Neural cell (in vitro differentiated cells): ENCODE data around the gene TUBA8. TPM values are rescaled to one million over a fixed set of nuclear protein-coding genes. Genes with fewer than 3 reads are reported as not detected.

ENCODE experiments used
- H2AFZ ChIP-seq: fragments of 200-600, 300-800 bp; sonication (generic), shearing (Covaris generic); 2 replicates; pipeline ENCODE4 v1.6.0; 2014; ENCODE audit warnings: low read depth, mild to moderate bottlenecking, antibody characterized with exemption, low read length, moderate library complexity
- H3F3A ChIP-seq: fragments of 200-600 bp; shearing (Covaris generic); 2 replicates; pipeline ENCODE4 v1.6.1; 2016; ENCODE audit warnings: mild to moderate bottlenecking, moderate library complexity, mixed read lengths, antibody characterized with exemption, low read length; ENCODE audit not compliant: insufficient read depth, poor library complexity, severe bottlenecking
- H3K27ac ChIP-seq: fragments of 200-600, 300-800 bp; sonication (generic), shearing (Covaris generic); 2 replicates; pipeline ENCODE4 v1.5.1; 2014; ENCODE audit warnings: mild to moderate bottlenecking, low read length, moderate library complexity
- H3K27me3 ChIP-seq: fragments of 300-800, 200-600 bp; sonication (generic), shearing (Covaris generic); 2 replicates; pipeline ENCODE4 v1.6.0; 2014; ENCODE audit warnings: mild to moderate bottlenecking, low read depth, low read length, moderate library complexity; ENCODE audit not compliant: insufficient read depth
- H3K36me3 ChIP-seq: fragments of 300-800, 200-600 bp; sonication (generic), shearing (Covaris generic); 2 replicates; pipeline ENCODE4 v1.5.1; 2014; ENCODE audit warnings: mild to moderate bottlenecking, antibody characterized with exemption, low read length, moderate library complexity; ENCODE audit not compliant: insufficient read depth
- H3K4me2 ChIP-seq: fragments of 300-800, 200-600 bp; sonication (generic), shearing (Covaris generic); 2 replicates; pipeline ENCODE4 v1.6.0; 2014; ENCODE audit warnings: mild to moderate bottlenecking, low read length
- H3K4me3 ChIP-seq: fragments of 300-800, 200-600 bp; sonication (generic), shearing (Covaris generic); 2 replicates; pipeline ENCODE4 v1.5.1; 2014; ENCODE audit warnings: mild to moderate bottlenecking, low read length, moderate library complexity
- H3K79me2 ChIP-seq: fragments of 200-600 bp; shearing (Covaris generic); replicated peaks from 2 replicates; pipeline ENCODE4 v1.6.0; 2014; ENCODE audit warnings: mild to moderate bottlenecking, low read length, moderate library complexity; ENCODE audit not compliant: insufficient read depth
- H3K9ac ChIP-seq: fragments of 300-800, 200-600 bp; sonication (generic), shearing (Covaris generic); 2 replicates; pipeline ENCODE4 v1.6.1; 2016; ENCODE audit warnings: mild to moderate bottlenecking, low read length, mixed read lengths
- H3K9me2 ChIP-seq: fragments of 200-600 bp; shearing (Covaris generic); 2 replicates; pipeline ENCODE4 v1.6.1; 2016; ENCODE audit warnings: mild to moderate bottlenecking, low read length, mixed read lengths; ENCODE audit not compliant: insufficient read depth
- H3K9me3 ChIP-seq: fragments of 200-600, 300-800 bp; sonication (generic), shearing (Covaris generic); 2 replicates; pipeline ENCODE4 v1.6.1; 2016; ENCODE audit warnings: mild to moderate bottlenecking, mixed run types, low read length, moderate library complexity, mixed read lengths
- H4K20me1 ChIP-seq: fragments of 200-600 bp; shearing (Covaris generic); 2 replicates; pipeline ENCODE4 v1.6.1; 2016; ENCODE audit warnings: mild to moderate bottlenecking, mixed run types; ENCODE audit not compliant: insufficient read depth
- EP300 ChIP-seq: fragments of 450-650 bp; conservative IDR thresholded peaks from 2 replicates; pipeline ENCODE4 v1.6.1; 2014; ENCODE audit warnings: antibody characterized with exemption, mild to moderate bottlenecking, moderate library complexity; ENCODE audit not compliant: poor library complexity, severe bottlenecking
- EZH2 ChIP-seq: fragments of 200-600, 300-800 bp; shearing (Covaris generic), sonication (generic); IDR thresholded peaks from 2 replicates; pipeline ENCODE4 v1.6.1; 2014; ENCODE audit warnings: antibody characterized with exemption, low read length, borderline replicate concordance, mild to moderate bottlenecking; ENCODE audit not compliant: insufficient read depth, poor library complexity, severe bottlenecking
- MXI1 ChIP-seq: fragments of 450-650 bp; conservative IDR thresholded peaks from 2 replicates; pipeline ENCODE4 v1.6.1; 2014; ENCODE audit warnings: antibody characterized with exemption, mild to moderate bottlenecking; ENCODE audit not compliant: poor library complexity, severe bottlenecking
- POLR2AphosphoS5 ChIP-seq: IDR thresholded peaks from 2 replicates; pipeline ENCODE4 v1.6.1; 2012
- RAD21 ChIP-seq: fragments of 450-650 bp; conservative IDR thresholded peaks from 2 replicates; pipeline ENCODE4 v1.6.1; 2014; ENCODE audit warnings: antibody characterized with exemption, mild to moderate bottlenecking, moderate library complexity
- SMC3 ChIP-seq: fragments of 450-650 bp; conservative IDR thresholded peaks from 2 replicates; pipeline ENCODE4 v1.6.1; 2014; ENCODE audit warnings: antibody characterized with exemption, mild to moderate bottlenecking, moderate library complexity; ENCODE audit not compliant: poor library complexity
- TAF1 ChIP-seq: IDR thresholded peaks from 2 replicates; pipeline ENCODE4 v1.6.1; 2012; ENCODE audit warnings: low read depth
- polyA plus RNA-seq: library from polyadenylated mRNA; depleted of rRNA; stranded (reverse); fragments of >200 nt; gene quantifications from 2 replicates; pipeline ENCODE4 v1.2.3, GENCODE V29; 2014
- TF ChIP-seq, protein P1 (sequence below): fragments of 450-650 bp; IDR thresholded peaks from 2 replicates; pipeline ENCODE4 v1.5.1; 2014; ENCODE audit warnings: antibody characterized with exemption, mild to moderate bottlenecking, moderate library complexity; ENCODE audit not compliant: poor library complexity, severe bottlenecking
- TF ChIP-seq, protein P2 (sequence below): IDR thresholded peaks from 2 replicates; pipeline ENCODE4 v1.6.1; 2012; ENCODE audit warnings: borderline replicate concordance

TUBA8 gene
- polyA plus RNA-seq, 1 donor from 2014 or later = 1.8 TPM

DNA sequence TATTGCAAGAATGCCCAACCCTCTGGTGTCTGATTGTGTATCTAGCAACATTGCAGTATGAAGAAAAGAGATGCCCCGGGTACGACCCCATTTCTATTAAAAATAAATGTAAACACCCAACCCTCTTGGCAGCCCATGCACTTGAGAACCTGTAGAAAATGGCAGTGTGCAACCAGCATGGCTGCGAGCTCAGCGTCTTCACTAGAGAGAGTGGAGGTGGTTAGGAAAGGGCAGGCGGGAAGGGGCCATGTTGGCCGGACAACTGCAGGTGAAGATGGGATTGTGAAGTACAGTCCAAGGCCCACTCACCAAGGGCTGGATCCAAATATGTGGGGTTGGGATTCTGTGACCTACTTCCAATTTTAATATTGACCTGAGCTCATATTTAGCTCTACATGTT, 16.9 kb upstream of the TUBA8 start:
- no peaks in the 10 kb centered on the region for H3F3A ChIP-seq
- H3K4me2 ChIP-seq = no peak overlapping the region
- no peak overlapping the region for H3K9ac ChIP-seq
- H3K9me3 ChIP-seq = no peaks in the 10 kb centered on the region
- H3K27me3 ChIP-seq = no peaks in the 10 kb centered on the region
- H3K27ac ChIP-seq = no peak overlapping the region
- no peaks in the 10 kb centered on the region for H3K9me2 ChIP-seq
- TF ChIP-seq, protein P1, sequence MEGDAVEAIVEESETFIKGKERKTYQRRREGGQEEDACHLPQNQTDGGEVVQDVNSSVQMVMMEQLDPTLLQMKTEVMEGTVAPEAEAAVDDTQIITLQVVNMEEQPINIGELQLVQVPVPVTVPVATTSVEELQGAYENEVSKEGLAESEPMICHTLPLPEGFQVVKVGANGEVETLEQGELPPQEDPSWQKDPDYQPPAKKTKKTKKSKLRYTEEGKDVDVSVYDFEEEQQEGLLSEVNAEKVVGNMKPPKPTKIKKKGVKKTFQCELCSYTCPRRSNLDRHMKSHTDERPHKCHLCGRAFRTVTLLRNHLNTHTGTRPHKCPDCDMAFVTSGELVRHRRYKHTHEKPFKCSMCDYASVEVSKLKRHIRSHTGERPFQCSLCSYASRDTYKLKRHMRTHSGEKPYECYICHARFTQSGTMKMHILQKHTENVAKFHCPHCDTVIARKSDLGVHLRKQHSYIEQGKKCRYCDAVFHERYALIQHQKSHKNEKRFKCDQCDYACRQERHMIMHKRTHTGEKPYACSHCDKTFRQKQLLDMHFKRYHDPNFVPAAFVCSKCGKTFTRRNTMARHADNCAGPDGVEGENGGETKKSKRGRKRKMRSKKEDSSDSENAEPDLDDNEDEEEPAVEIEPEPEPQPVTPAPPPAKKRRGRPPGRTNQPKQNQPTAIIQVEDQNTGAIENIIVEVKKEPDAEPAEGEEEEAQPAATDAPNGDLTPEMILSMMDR = no peak
- TF ChIP-seq RAD21 = no peak
- no peak overlapping the region for H2AFZ ChIP-seq
- H4K20me1 ChIP-seq = no peaks in the 10 kb centered on the region
- H3K36me3 ChIP-seq = no peaks in the 10 kb centered on the region
- H3K79me2 ChIP-seq = no peaks in the 10 kb centered on the region
- no peak overlapping the region for H3K4me3 ChIP-seq

DNA sequence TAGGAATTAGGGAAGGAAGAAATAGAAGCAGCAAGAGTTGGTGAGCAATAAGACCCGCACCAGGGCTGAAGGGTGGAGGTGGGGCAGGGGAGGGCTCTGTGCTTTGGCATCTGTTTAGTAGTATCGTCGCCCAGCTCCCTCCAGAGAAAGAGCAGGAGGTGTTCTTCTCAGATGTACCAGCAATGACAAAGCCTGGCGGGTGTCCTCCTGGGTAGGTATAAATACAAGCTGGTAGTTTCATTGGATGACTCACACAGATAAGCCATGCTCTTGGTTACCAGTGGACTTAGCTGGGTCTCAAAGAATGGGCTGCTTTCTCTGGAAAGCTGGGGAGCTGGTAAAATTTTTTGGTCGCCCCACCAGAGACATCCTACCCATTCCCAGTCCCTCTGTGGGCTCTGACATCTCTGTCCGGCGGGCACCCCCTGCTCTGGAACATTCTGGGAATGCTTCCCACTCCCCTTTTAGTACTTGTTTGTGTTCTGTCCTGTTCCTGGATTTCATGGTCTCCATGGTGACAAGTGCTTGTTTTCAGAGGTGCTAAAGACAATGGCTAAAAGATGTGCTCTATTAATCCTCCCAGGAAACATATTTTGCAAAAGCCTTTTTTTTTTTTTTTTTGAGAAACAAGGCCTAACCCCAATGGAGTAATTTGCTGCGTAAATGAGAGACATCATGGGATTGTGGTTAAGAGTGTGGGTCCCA, 15.4 kb upstream of the TUBA8 start:
- Histone ChIP-seq H3F3A (no peaks in the 10 kb centered on the region), H3K9me3 (no peaks in the 10 kb centered on the region), H3K36me3 (no peaks in the 10 kb centered on the region), H3K27ac (no peak overlapping the region), H3K79me2 (no peaks in the 10 kb centered on the region), H3K9ac (no peak overlapping the region), H3K4me3 (no peak overlapping the region), H2AFZ (no peak overlapping the region), H3K9me2 (no peaks in the 10 kb centered on the region), H4K20me1 (no peaks in the 10 kb centered on the region), H3K27me3 (no peaks in the 10 kb centered on the region), H3K4me2 (no peak overlapping the region)
- no peak for TF ChIP-seq SMC3
- TF ChIP-seq TAF1 = no peak
- TF ChIP-seq, protein P2, sequence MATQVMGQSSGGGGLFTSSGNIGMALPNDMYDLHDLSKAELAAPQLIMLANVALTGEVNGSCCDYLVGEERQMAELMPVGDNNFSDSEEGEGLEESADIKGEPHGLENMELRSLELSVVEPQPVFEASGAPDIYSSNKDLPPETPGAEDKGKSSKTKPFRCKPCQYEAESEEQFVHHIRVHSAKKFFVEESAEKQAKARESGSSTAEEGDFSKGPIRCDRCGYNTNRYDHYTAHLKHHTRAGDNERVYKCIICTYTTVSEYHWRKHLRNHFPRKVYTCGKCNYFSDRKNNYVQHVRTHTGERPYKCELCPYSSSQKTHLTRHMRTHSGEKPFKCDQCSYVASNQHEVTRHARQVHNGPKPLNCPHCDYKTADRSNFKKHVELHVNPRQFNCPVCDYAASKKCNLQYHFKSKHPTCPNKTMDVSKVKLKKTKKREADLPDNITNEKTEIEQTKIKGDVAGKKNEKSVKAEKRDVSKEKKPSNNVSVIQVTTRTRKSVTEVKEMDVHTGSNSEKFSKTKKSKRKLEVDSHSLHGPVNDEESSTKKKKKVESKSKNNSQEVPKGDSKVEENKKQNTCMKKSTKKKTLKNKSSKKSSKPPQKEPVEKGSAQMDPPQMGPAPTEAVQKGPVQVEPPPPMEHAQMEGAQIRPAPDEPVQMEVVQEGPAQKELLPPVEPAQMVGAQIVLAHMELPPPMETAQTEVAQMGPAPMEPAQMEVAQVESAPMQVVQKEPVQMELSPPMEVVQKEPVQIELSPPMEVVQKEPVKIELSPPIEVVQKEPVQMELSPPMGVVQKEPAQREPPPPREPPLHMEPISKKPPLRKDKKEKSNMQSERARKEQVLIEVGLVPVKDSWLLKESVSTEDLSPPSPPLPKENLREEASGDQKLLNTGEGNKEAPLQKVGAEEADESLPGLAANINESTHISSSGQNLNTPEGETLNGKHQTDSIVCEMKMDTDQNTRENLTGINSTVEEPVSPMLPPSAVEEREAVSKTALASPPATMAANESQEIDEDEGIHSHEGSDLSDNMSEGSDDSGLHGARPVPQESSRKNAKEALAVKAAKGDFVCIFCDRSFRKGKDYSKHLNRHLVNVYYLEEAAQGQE = no peak
- TF ChIP-seq MXI1 = no peak
- TF ChIP-seq POLR2AphosphoS5 = no peak
- TF ChIP-seq, protein P1 = no peak
- TF ChIP-seq RAD21 = no peak
- TF ChIP-seq EZH2 = no peak
- no peak for TF ChIP-seq EP300
